H9 (cell line): ENCODE measurements around the gene KRT27. TPM values are rescaled to one million over a fixed set of nuclear protein-coding genes. Genes with fewer than 3 reads are reported as not detected.

Experiments used
- DNase-seq: peaks from one replicate; pipeline ENCODE4 v3.0.0-alpha.2; 2017
- H2AFZ ChIP-seq: one replicate; pipeline ENCODE4 v1.6.1; 2013; ENCODE audit warnings: mild to moderate bottlenecking, low read length, control low read depth, moderate library complexity
- H2AK5ac ChIP-seq: 2 replicates; pipeline ENCODE4 v1.6.1; 2013; ENCODE audit warnings: low read length, control low read depth, mixed read lengths; ENCODE audit not compliant: insufficient read length
- H2BK120ac ChIP-seq: one replicate; pipeline ENCODE4 v1.6.1; 2013; ENCODE audit warnings: low read depth, mild to moderate bottlenecking, low read length, control low read depth, inconsistent platforms; ENCODE audit not compliant: poor library complexity, severe bottlenecking
- H2BK12ac ChIP-seq: 2 replicates; pipeline ENCODE4 v1.6.1; 2013; ENCODE audit warnings: low read length, control low read depth, mixed read lengths, low read depth; ENCODE audit not compliant: insufficient read length
- H2BK15ac ChIP-seq: 2 replicates; pipeline ENCODE4 v1.6.1; 2013; ENCODE audit warnings: low read depth, low read length, control low read depth
- H2BK20ac ChIP-seq: one replicate; pipeline ENCODE4 v1.6.1; 2013; ENCODE audit warnings: low read depth, mild to moderate bottlenecking, low read length, control low read depth, inconsistent platforms; ENCODE audit not compliant: poor library complexity, severe bottlenecking
- H2BK5ac ChIP-seq: 2 replicates; pipeline ENCODE4 v1.6.1; 2013; ENCODE audit warnings: low read length, control low read depth, mixed read lengths; ENCODE audit not compliant: insufficient read length
- H3K14ac ChIP-seq: 2 replicates; pipeline ENCODE4 v1.6.1; 2013; ENCODE audit warnings: low read length, control low read depth; ENCODE audit not compliant: insufficient read depth
- H3K18ac ChIP-seq: 2 replicates; pipeline ENCODE4 v1.6.1; 2013; ENCODE audit warnings: low read depth, mild to moderate bottlenecking, mixed read lengths, low read length, control low read depth; ENCODE audit not compliant: insufficient read length
- H3K23ac ChIP-seq: 2 replicates; pipeline ENCODE4 v1.6.1; 2013; ENCODE audit warnings: low read length, control low read depth, mixed read lengths, low read depth; ENCODE audit not compliant: insufficient read length
- H3K23me2 ChIP-seq: 2 replicates; pipeline ENCODE4 v1.6.1; 2013; ENCODE audit warnings: low read depth, mild to moderate bottlenecking, mixed read lengths, low read length, control low read depth; ENCODE audit not compliant: insufficient read length, poor library complexity, severe bottlenecking
- H3K27ac ChIP-seq: 2 replicates; pipeline ENCODE4 v1.5.1; 2013; ENCODE audit warnings: low read length, control low read depth, mixed read lengths, low read depth; ENCODE audit not compliant: insufficient read length
- H3K27me3 ChIP-seq: 2 replicates; pipeline ENCODE4 v1.6.1; 2013; ENCODE audit warnings: low read length, control low read depth, inconsistent platforms; ENCODE audit not compliant: insufficient read depth
- H3K4ac ChIP-seq: 2 replicates; pipeline ENCODE4 v1.6.1; 2013; ENCODE audit warnings: low read depth, mild to moderate bottlenecking, control low read depth, inconsistent platforms, low read length, moderate library complexity
- H3K4me1 ChIP-seq: 2 replicates; pipeline ENCODE4 v1.6.1; 2013; ENCODE audit warnings: low read length, control low read depth, inconsistent platforms; ENCODE audit not compliant: insufficient read depth
- H3K4me2 ChIP-seq: 2 replicates; pipeline ENCODE4 v1.6.1; 2013; ENCODE audit warnings: low read length, control low read depth, mixed read lengths; ENCODE audit not compliant: insufficient read length, insufficient read depth
- H3K56ac ChIP-seq: 2 replicates; pipeline ENCODE4 v1.6.1; 2013; ENCODE audit warnings: low read depth, mild to moderate bottlenecking, mixed read lengths, low read length, control low read depth; ENCODE audit not compliant: insufficient read length
- H3K79me1 ChIP-seq: 2 replicates; pipeline ENCODE4 v1.6.1; 2013; ENCODE audit warnings: low read depth, mild to moderate bottlenecking, moderate library complexity, low read length, control low read depth, inconsistent platforms; ENCODE audit not compliant: insufficient read depth, poor library complexity, severe bottlenecking
- H3K79me2 ChIP-seq: 2 replicates; pipeline ENCODE4 v1.6.1; 2013; ENCODE audit warnings: low read length, control low read depth, inconsistent platforms; ENCODE audit not compliant: insufficient read depth
- H3K9ac ChIP-seq: 2 replicates; pipeline ENCODE4 v1.6.1; 2013; ENCODE audit warnings: low read length, control low read depth, mixed read lengths; ENCODE audit not compliant: insufficient read length; ENCODE audit errors: extremely low read depth
- H3K9me3 ChIP-seq: one replicate; pipeline ENCODE4 v1.6.1; 2013; ENCODE audit warnings: low read depth, low read length, inconsistent platforms; ENCODE audit not compliant: control insufficient read depth
- H3T11ph ChIP-seq: one replicate; pipeline ENCODE4 v1.6.1; 2013; ENCODE audit warnings: mild to moderate bottlenecking, low read length, control low read depth, inconsistent platforms
- H4K20me1 ChIP-seq: one replicate; pipeline ENCODE4 v1.6.1; 2013; ENCODE audit not compliant: control insufficient read depth, insufficient read length, insufficient read depth
- H4K5ac ChIP-seq: 2 replicates; pipeline ENCODE4 v1.6.1; 2013; ENCODE audit warnings: low read depth, mild to moderate bottlenecking, mixed read lengths, low read length, control low read depth; ENCODE audit not compliant: insufficient read length
- H4K8ac ChIP-seq: replicated peaks from 2 replicates; pipeline ENCODE4 v1.6.1; 2013; ENCODE audit warnings: low read length, control low read depth, mixed read lengths, low read depth; ENCODE audit not compliant: insufficient read length
- H4K91ac ChIP-seq: 2 replicates; pipeline ENCODE4 v1.6.1; 2013; ENCODE audit warnings: low read depth, mild to moderate bottlenecking, moderate library complexity, mixed read lengths, low read length, control low read depth; ENCODE audit not compliant: insufficient read length
- H3K27ac Mint-ChIP-seq, 3 experiments: 2 replicates in 2 of 3; 3 replicates in 1 of 3; pipeline ENCODE4 v1.8.0; 2020 to 2021; ENCODE audit warnings: mixed read lengths in 3 of 3, mild to moderate bottlenecking in 1 of 3, moderate library complexity in 1 of 3
- H3K27me3 Mint-ChIP-seq: 2 replicates; pipeline ENCODE4 v1.8.0; 2021; ENCODE audit warnings: low read depth, mild to moderate bottlenecking, moderate library complexity, mixed read lengths
- H3K36me3 Mint-ChIP-seq, 3 experiments: 2 replicates in 2 of 3; 3 replicates in 1 of 3; pipeline ENCODE4 v1.8.0; 2020 to 2021; ENCODE audit warnings: low read depth in 3 of 3, mixed read lengths in 3 of 3; ENCODE audit not compliant: insufficient read depth in 1 of 3
- H3K4me1 Mint-ChIP-seq, 2 experiments: 2 replicates each; pipeline ENCODE4 v1.8.0; 2020; ENCODE audit warnings: mixed read lengths in 2 of 2
- H3K4me3 Mint-ChIP-seq, 2 experiments: 2 replicates in 1 of 2; 3 replicates in 1 of 2; pipeline ENCODE4 v1.8.0; 2020 to 2021; ENCODE audit warnings: mild to moderate bottlenecking in 2 of 2, mixed read lengths in 2 of 2, moderate library complexity in 1 of 2
- H3K9me3 Mint-ChIP-seq, 2 experiments: 2 replicates in 1 of 2; 3 replicates in 1 of 2; pipeline ENCODE4 v1.8.0; 2020; ENCODE audit warnings: mild to moderate bottlenecking in 2 of 2, mixed read lengths in 2 of 2, moderate library complexity in 1 of 2
- whole genome bisulfite sequencing: extraction: QIAGEN DNeasy Blood & Tissue Kit; methylation state at CpG from one replicate; pipeline ENCODE4 v1.1.7; 2013; ENCODE audit warnings: missing lambda C conversion rate, low lambda C conversion rate, mixed read lengths; ENCODE audit not compliant: insufficient read length; ENCODE audit errors: extremely low coverage; 5-methylcytosine and 5-hydroxymethylcytosine counted together
- total RNA-seq: library from RNA; stranded (reverse); gene quantifications from 2 replicates; pipeline ENCODE4 v1.2.1, GENCODE V29; 2021
- TF ChIP-seq, protein P1 (sequence below): fragments of 200-600 bp; sonication (generic); conservative IDR thresholded peaks from 3 replicates; pipeline ENCODE4 v1.8.0; 2021; ENCODE audit warnings: antibody characterized with exemption, mild to moderate bottlenecking

Gene KRT27
- total RNA-seq, 1 experiment from 2014 or later = not detected

GRCh38 chr17:40806131-40806530, 23.8 kb upstream of the KRT27 start:
- no peak overlapping the region for H4K91ac ChIP-seq
- no peaks in the 10 kb centered on the region for H3K79me1 ChIP-seq
- no peaks in the 10 kb centered on the region for H3K9me3 ChIP-seq
- no peak overlapping the region for H3K27ac ChIP-seq
- no peaks in the 10 kb centered on the region for H4K20me1 ChIP-seq
- H4K8ac ChIP-seq = no peak overlapping the region
- no peaks in the 10 kb centered on the region for H3K4me1 ChIP-seq
- Mint-ChIP-seq H3K9me3 (peaks cover 0 to 4% of the 10 kb centered on the region in 2 experiments; a peak in 2 of 5 replicates), H3K4me1 (peaks cover 0 to 2% of the 10 kb centered on the region in 2 experiments; a peak in 1 of 4 replicates), H3K36me3 (no peaks in the 10 kb centered on the region), H3K4me3 (no peak overlapping the region), H3K27me3 (peaks cover 67% of the 10 kb centered on the region), H3K27ac (no peak overlapping the region)
- H4K5ac ChIP-seq = no peak overlapping the region
- no peak overlapping the region for H2BK12ac ChIP-seq
- no peaks in the 10 kb centered on the region for H3K23me2 ChIP-seq
- no peak overlapping the region for H3K14ac ChIP-seq
- H3T11ph ChIP-seq = no peak overlapping the region
- no peak overlapping the region for H3K9ac ChIP-seq
- TF ChIP-seq, protein P1, sequence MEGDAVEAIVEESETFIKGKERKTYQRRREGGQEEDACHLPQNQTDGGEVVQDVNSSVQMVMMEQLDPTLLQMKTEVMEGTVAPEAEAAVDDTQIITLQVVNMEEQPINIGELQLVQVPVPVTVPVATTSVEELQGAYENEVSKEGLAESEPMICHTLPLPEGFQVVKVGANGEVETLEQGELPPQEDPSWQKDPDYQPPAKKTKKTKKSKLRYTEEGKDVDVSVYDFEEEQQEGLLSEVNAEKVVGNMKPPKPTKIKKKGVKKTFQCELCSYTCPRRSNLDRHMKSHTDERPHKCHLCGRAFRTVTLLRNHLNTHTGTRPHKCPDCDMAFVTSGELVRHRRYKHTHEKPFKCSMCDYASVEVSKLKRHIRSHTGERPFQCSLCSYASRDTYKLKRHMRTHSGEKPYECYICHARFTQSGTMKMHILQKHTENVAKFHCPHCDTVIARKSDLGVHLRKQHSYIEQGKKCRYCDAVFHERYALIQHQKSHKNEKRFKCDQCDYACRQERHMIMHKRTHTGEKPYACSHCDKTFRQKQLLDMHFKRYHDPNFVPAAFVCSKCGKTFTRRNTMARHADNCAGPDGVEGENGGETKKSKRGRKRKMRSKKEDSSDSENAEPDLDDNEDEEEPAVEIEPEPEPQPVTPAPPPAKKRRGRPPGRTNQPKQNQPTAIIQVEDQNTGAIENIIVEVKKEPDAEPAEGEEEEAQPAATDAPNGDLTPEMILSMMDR = no peak
- H2AK5ac ChIP-seq = no peak overlapping the region
- no peak overlapping the region for H3K4ac ChIP-seq
- no CpG with 5 or more reads among the region's 3 CpGs for WGBS
- H3K4me2 ChIP-seq = no peak overlapping the region
- H3K27me3 ChIP-seq = peaks cover 1% of the 10 kb centered on the region; the same call in 1 of the 2 replicates
- no peak overlapping the region for H2BK15ac ChIP-seq
- H2BK120ac ChIP-seq = no peak overlapping the region
- no peaks in the 10 kb centered on the region for H3K79me2 ChIP-seq
- H2BK20ac ChIP-seq = no peak overlapping the region
- no peak overlapping the region for H3K18ac ChIP-seq
- no peak overlapping the region for H2AFZ ChIP-seq
- DNase-seq = no peak
- no peak overlapping the region for H3K56ac ChIP-seq
- H2BK5ac ChIP-seq = no peak overlapping the region
- no peak overlapping the region for H3K23ac ChIP-seq
